GM19463 (cell line): ENCODE data around the gene TMEM145.
"Not testable (repeated sequence)": the region's sequence is repeated elsewhere in the genome, so short reads cannot be mapped to it uniquely, and the experiment has no call there.

Source experiments
- ATAC-seq: cut with Tn5 transposase; IDR thresholded peaks from one replicate; pipeline ENCODE4 v1.9.1; 2021; ENCODE audit warnings: mild to moderate bottlenecking, moderate library complexity; ENCODE audit not compliant: unreplicated experiment

The TMEM145 gene

GRCh38 chr19:42333975-42334696 lies 21.0 kb downstream of the TMEM145 start:
- no peak for ATAC-seq

- ATAC-seq = no peak
Observed at GRCh38 chr19:42334697-42335373, 21.7 kb downstream of the TMEM145 start.

GRCh38 chr19:42335374-42335936 lies 22.3 kb downstream of the TMEM145 start:
- ATAC-seq = no peak

GRCh38 chr19:42335971-42336370 lies 22.9 kb downstream of the TMEM145 start:
- no peak for ATAC-seq

GRCh38 chr19:42339126-42339860 lies 26.2 kb downstream of the TMEM145 start:
- ATAC-seq = not testable (repeated sequence)

GRCh38 chr19:42339922-42340321 lies 26.8 kb downstream of the TMEM145 start:
- ATAC-seq = not testable (repeated sequence)

GRCh38 chr19:42343344-42344110 lies 30.4 kb downstream of the TMEM145 start:
- ATAC-seq = no peak

- ATAC-seq = no peak
Observed at GRCh38 chr19:42344336-42344893, 31.3 kb downstream of the TMEM145 start.

GRCh38 chr19:42345191-42345812 lies 32.2 kb downstream of the TMEM145 start:
- ATAC-seq = no peak

GRCh38 chr19:42348211-42348610 lies 35.1 kb downstream of the TMEM145 start:
- no peak for ATAC-seq

GRCh38 chr19:42349378-42350107 lies 36.4 kb downstream of the TMEM145 start:
- ATAC-seq = no peak

- no peak for ATAC-seq
Observed at GRCh38 chr19:42350417-42350816, 37.3 kb downstream of the TMEM145 start.

GRCh38 chr19:42351079-42351735 lies 38.1 kb downstream of the TMEM145 start:
- ATAC-seq = no peak

- ATAC-seq = no peak
Observed at GRCh38 chr19:42352301-42353259, 39.5 kb downstream of the TMEM145 start.

GRCh38 chr19:42353341-42354015 lies 40.4 kb downstream of the TMEM145 start:
- ATAC-seq = no peak

- no peak for ATAC-seq
Observed at GRCh38 chr19:42355896-42356295, 42.8 kb downstream of the TMEM145 start.

- ATAC-seq = no peak
Observed at GRCh38 chr19:42356686-42357085, 43.6 kb downstream of the TMEM145 start.
